ENCODE data around the gene PSME3.
A peak's percentile ranks its signal among the peaks of the same experiment; 100 is the strongest.
"Not testable (repeated sequence)": the region's sequence is repeated elsewhere in the genome, so short reads cannot be mapped to it uniquely, and the experiment has no call there.

PSME3 gene

DNA sequence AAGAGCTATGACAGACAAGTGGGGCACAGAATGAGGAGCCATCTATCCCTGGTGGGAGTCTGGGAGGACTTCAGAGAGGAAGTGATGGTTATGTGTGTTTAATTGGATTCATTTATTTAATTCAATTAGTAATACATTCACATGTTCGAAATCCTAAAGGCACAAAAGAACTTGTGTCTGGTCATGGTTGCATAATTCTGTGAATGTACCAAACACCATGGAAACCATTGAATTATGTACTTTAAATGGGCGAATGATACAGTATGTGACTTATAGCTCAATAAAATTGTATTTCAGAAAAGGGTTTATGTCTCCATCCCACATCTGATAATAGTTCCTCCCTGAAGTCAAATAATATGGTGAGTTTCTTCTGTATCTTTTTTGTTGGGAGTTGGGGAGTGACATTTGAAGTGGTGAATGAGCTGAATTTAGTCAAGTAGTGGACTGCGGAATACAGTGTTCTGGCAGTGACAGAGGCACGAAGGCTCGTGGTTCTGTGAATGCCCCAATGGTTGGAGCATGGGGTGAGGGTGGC lies 47.6 kb downstream of the PSME3 start:
- H3K4me1 ChIP-seq (ENCODE audit: control insufficient read depth in 1 of 2, insufficient read depth in 2 of 2, low read length in 2 of 2) = peaks cover 0 to 3% of the 10 kb centered on the region in 2 donors
- H3K9me3 ChIP-seq (ENCODE audit: control insufficient read depth in 1 of 2, low read length in 2 of 2) = no peaks in the 10 kb centered on the region
- H3K36me3 ChIP-seq (ENCODE audit: control insufficient read depth in 1 of 2, insufficient read depth in 2 of 2, low read length in 2 of 2) = peaks cover 0 to 6% of the 10 kb centered on the region in 2 donors
- no peaks in the 10 kb centered on the region for H3K27me3 ChIP-seq (ENCODE audit: low read depth, low read length)
- no peak overlapping the region for H3K27ac ChIP-seq (ENCODE audit: low read length)
- no peak overlapping the region for H3K4me3 ChIP-seq (ENCODE audit: low read depth in 1 of 2, low read length in 2 of 2)

DNA sequence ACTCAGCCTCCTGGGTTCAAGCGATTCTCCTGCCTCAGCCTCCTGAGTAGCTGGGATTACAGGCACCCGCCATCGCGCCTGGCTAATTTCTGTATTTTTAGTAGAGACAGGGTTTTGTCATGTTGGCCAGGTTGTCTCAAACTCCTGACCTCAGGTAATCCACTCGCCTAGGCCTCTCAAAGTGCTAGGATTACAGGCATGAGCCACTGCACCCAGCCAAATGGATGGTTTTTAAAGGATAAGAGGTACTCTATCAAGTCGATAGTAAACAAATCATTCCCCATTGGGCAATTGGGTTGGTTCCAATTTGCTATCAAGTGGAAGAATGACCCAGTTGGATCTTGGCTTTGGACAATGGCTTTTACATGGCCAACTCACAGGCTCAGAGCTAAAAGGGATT lies 48.5 kb downstream of the PSME3 start:
- H3K27ac ChIP-seq (ENCODE audit: low read length); H3K27me3 ChIP-seq (ENCODE audit: low read depth, low read length); H3K4me1 ChIP-seq (ENCODE audit: control insufficient read depth in 1 of 2, insufficient read depth in 2 of 2, low read length in 2 of 2); H3K9me3 ChIP-seq (ENCODE audit: control insufficient read depth in 1 of 2, low read length in 2 of 2); H3K36me3 ChIP-seq (ENCODE audit: control insufficient read depth in 1 of 2, insufficient read depth in 2 of 2, low read length in 2 of 2); H3K4me3 ChIP-seq (ENCODE audit: low read depth in 1 of 2, low read length in 2 of 2): not testable (repeated sequence)

DNA sequence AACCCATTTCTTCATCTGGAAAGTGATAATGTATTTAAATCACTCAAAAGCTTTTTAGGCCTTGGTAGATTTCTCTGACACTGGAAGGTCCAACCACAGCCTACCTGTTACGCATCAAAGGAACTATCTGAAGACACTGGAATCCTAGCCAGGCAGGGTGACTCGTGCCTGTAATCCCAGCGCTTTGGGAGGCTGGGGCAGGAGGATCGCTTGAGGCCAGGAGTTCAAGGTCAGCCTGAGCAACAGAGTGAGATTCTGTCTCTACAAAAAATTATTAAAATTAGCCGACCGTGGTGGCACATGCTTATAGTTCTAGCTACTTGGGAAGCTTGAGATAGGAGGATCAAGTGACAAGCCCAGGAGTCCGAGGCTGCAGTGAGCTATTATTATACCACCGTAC lies 49.0 kb downstream of the PSME3 start:
- no peaks in the 10 kb centered on the region for H3K27me3 ChIP-seq (ENCODE audit: low read depth, low read length)
- H3K4me3 ChIP-seq (ENCODE audit: low read depth in 1 of 2, low read length in 2 of 2) = no peak overlapping the region
- no peaks in the 10 kb centered on the region for H3K9me3 ChIP-seq (ENCODE audit: control insufficient read depth in 1 of 2, low read length in 2 of 2)
- H3K4me1 ChIP-seq (ENCODE audit: control insufficient read depth in 1 of 2, insufficient read depth in 2 of 2, low read length in 2 of 2) = peaks cover 3% of the 10 kb centered on the region in 2 donors
- H3K36me3 ChIP-seq (ENCODE audit: control insufficient read depth in 1 of 2, insufficient read depth in 2 of 2, low read length in 2 of 2) = peaks cover 0 to 3% of the 10 kb centered on the region in 2 donors
- no peak overlapping the region for H3K27ac ChIP-seq (ENCODE audit: low read length)

DNA sequence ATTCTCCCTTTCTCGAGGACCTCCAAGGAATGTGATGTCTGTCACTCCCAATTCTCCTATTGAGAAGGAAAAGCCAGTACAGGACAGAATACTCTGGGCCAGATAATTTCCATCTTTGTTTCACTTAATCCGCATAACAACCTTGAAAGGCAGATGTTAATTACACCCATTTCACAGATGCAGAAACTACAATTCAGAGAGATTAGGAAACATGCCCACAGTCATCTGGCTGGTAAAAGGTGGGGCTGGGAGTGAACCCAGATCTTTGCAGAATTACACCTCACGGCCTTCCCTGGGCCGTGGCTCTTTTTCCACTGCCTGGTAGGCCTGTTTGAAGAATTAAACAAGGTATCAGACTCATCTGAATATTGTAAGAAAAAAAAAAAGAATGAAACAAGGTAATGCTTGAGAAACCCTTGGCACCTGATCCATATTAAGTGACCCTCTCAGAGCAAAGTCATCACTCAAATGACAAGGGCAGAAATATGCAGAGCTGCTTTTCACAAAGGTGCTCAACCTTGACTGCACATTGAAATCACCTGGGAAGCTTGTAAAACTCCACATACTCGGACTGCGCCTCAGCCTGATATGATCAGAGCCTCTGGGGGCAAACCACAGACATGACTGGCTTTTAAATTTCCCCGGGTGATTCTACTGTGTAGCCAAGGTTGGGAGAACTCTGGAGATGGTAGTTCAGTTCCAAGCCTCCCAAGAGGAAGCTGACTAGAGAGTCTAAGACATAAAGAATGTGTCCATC lies 50.8 kb downstream of the PSME3 start:
- Histone ChIP-seq H3K4me3 (ENCODE audit: low read depth in 1 of 2, low read length in 2 of 2) (no peak overlapping the region), H3K4me1 (ENCODE audit: control insufficient read depth in 1 of 2, insufficient read depth in 2 of 2, low read length in 2 of 2) (peaks cover 3% of the 10 kb centered on the region in 2 donors), H3K9me3 (ENCODE audit: control insufficient read depth in 1 of 2, low read length in 2 of 2) (no peaks in the 10 kb centered on the region), H3K27ac (ENCODE audit: low read length) (no peak overlapping the region), H3K36me3 (ENCODE audit: control insufficient read depth in 1 of 2, insufficient read depth in 2 of 2, low read length in 2 of 2) (no peaks in the 10 kb centered on the region), H3K27me3 (ENCODE audit: low read depth, low read length) (no peaks in the 10 kb centered on the region)

DNA sequence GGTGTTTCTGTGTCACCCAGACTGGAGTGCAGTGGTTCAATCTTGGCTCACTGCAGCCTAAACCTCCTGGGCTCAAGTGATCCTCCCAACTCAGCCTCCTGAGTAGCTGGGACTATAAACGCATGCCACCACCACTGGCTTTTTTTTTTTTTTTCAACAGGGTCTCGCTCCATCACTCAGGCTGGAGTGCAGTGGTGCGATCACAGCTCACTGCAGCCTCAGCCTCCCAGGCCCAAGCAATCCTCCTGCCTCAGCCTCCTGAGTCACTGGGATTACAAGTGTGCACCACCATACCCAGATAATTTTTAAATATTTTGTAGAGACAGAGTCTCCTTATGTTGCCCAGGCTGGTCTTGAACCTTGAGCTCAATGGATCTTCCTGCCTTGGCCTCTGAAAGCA lies 52.6 kb downstream of the PSME3 start:
- H3K4me3 ChIP-seq (ENCODE audit: low read depth in 1 of 2, low read length in 2 of 2); H3K27me3 ChIP-seq (ENCODE audit: low read depth, low read length); H3K4me1 ChIP-seq (ENCODE audit: control insufficient read depth in 1 of 2, insufficient read depth in 2 of 2, low read length in 2 of 2); H3K36me3 ChIP-seq (ENCODE audit: control insufficient read depth in 1 of 2, insufficient read depth in 2 of 2, low read length in 2 of 2); H3K27ac ChIP-seq (ENCODE audit: low read length); H3K9me3 ChIP-seq (ENCODE audit: control insufficient read depth in 1 of 2, low read length in 2 of 2): not testable (repeated sequence)

DNA sequence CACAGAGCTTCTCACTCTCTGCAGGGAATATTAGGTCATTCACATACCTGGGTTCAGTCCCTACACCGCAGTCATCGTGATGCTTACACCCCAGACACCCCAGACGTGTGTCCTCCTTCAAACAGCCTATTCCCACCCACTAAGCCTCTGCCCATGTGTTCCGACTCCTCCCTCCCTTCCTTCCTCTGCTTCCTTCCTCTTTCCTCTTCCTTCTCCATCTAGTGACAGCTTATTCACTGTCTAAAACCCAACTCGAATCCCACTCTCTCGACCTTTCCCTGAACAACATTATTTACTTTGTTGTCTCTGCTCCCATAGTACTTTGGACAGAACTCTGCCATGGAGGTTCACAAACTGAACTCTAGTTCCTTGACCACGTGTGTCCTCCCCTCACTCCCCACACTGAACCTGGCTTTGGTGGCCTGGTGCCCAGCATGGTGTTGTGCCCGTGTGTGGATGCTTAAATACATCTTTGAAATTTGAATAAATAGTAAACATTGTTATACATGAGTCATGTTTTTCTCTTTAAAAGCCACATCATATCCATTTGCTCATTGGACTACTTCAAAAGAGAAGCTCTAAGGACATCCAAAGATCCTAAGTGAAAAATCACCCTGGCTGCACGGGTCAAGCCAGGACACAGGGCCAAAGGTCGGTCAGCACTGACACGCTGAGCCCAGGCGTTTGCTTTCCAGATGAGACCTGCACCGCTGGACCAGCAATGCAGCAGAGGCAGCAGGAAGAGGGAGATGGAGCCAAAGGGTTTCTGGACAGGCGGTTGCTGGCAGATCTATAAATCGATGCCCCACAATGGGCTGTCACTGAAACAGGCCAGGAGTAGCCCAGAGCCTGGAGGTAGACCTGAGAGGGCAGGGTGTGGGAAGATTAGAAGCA lies 53.3 kb downstream of the PSME3 start:
- H3K27me3 ChIP-seq (ENCODE audit: low read depth, low read length) = no peaks in the 10 kb centered on the region
- H3K9me3 ChIP-seq (ENCODE audit: control insufficient read depth in 1 of 2, low read length in 2 of 2) = no peaks in the 10 kb centered on the region
- H3K27ac ChIP-seq (ENCODE audit: low read length) = no peak overlapping the region
- H3K4me3 ChIP-seq (ENCODE audit: low read depth in 1 of 2, low read length in 2 of 2) = no peak overlapping the region
- H3K36me3 ChIP-seq (ENCODE audit: control insufficient read depth in 1 of 2, insufficient read depth in 2 of 2, low read length in 2 of 2) = no peaks in the 10 kb centered on the region
- peaks cover 4 to 5% of the 10 kb centered on the region in 2 donors for H3K4me1 ChIP-seq (ENCODE audit: control insufficient read depth in 1 of 2, insufficient read depth in 2 of 2, low read length in 2 of 2)

DNA sequence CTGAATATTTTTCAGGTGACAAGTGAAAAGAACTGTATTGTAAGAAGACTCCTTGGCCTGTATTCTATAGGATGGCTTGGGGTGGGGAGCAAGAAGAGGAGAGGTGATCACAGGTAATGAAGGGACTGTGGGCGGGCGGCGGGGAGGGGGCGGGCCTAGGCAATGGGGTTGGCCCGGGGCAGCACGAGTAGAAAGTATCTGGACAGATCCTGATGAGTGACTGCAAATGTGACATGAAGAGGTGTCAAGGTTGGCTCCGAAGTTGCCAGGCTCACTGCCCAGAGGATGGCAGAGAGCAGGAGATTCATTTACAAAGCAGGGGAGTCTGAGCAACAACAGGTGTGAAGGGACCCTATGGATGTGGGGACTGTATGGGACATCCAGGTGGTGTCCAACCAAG lies 56.6 kb downstream of the PSME3 start:
- H3K4me1 ChIP-seq (ENCODE audit: control insufficient read depth in 1 of 2, insufficient read depth in 2 of 2, low read length in 2 of 2) = peaks cover 14 to 28% of the 10 kb centered on the region in 2 donors

DNA sequence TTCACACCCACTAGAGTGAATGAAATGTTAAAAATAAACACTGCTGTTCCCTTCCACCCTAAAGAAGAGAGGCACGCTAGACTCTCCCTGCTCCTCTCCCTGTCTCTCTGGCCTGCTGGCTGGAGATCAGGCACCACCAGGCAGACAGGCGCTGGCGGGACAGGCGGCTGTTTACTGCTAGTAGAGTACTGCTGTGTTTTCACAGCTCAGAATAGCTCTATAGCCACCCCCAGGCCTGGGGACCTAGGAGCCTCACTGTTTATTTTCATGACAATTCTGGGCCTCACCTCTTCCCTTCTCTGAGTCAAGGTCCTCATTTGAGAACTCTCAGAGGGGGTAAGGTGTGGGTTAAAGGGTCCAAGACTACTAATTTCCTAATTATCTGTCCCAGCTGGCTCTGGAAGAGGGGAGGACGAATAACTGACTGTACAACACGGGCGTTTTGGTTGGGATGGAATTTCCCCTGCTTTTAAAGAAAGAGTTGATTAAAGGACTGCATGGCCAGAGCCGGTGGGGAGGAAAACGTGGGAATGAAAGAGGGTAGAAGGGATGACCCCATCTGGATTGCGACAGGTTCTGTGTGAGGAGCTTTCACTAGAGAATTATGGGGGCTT lies 58.4 kb downstream of the PSME3 start:
- Histone ChIP-seq H3K4me1 (ENCODE audit: control insufficient read depth in 1 of 2, insufficient read depth in 2 of 2, low read length in 2 of 2) (peaks cover 11 to 33% of the 10 kb centered on the region in 2 donors), H3K27ac (ENCODE audit: low read length) (peak overlapping the region; percentile 77), H3K36me3 (ENCODE audit: control insufficient read depth in 1 of 2, insufficient read depth in 2 of 2, low read length in 2 of 2) (no peaks in the 10 kb centered on the region), H3K27me3 (ENCODE audit: low read depth, low read length) (no peaks in the 10 kb centered on the region), H3K9me3 (ENCODE audit: control insufficient read depth in 1 of 2, low read length in 2 of 2) (no peaks in the 10 kb centered on the region), H3K4me3 (ENCODE audit: low read depth in 1 of 2, low read length in 2 of 2) (no peak overlapping the region)

More for the DNA sequence above, 56.6 kb downstream of the PSME3 start:
- no peaks in the 10 kb centered on the region for H3K36me3 ChIP-seq (ENCODE audit: control insufficient read depth in 1 of 2, insufficient read depth in 2 of 2, low read length in 2 of 2)
- no peak overlapping the region for H3K27ac ChIP-seq (ENCODE audit: low read length)
- H3K27me3 ChIP-seq (ENCODE audit: low read depth, low read length) = no peaks in the 10 kb centered on the region
- no peak overlapping the region for H3K4me3 ChIP-seq (ENCODE audit: low read depth in 1 of 2, low read length in 2 of 2)
- no peaks in the 10 kb centered on the region for H3K9me3 ChIP-seq (ENCODE audit: control insufficient read depth in 1 of 2, low read length in 2 of 2)

DNA sequence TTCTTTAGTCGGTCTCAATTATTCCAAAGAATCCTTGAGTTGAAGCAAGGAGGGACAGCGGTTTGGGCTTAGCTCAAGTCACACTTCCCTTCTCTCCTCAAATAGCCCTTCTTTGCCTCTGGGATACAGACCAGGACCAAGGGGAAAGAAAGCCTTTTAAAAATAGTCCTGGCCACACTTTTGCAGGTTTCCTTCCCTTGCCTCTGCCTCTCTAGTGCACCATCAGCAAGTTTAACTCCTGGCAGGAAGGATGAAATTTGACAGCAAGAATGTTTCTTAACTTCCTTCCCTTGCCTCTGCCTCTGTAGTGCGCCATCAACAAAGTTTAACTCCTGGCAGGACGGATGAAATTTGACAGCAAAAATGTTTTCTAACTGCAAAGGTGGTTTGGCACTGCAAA lies 60.2 kb downstream of the PSME3 start:
- Histone ChIP-seq H3K36me3 (ENCODE audit: control insufficient read depth in 1 of 2, insufficient read depth in 2 of 2, low read length in 2 of 2) (no peaks in the 10 kb centered on the region), H3K4me3 (ENCODE audit: low read depth in 1 of 2, low read length in 2 of 2) (no peak overlapping the region), H3K27me3 (ENCODE audit: low read depth, low read length) (no peaks in the 10 kb centered on the region), H3K9me3 (ENCODE audit: control insufficient read depth in 1 of 2, low read length in 2 of 2) (no peaks in the 10 kb centered on the region), H3K27ac (ENCODE audit: low read length) (no peak overlapping the region), H3K4me1 (ENCODE audit: control insufficient read depth in 1 of 2, insufficient read depth in 2 of 2, low read length in 2 of 2) (peaks cover 10 to 33% of the 10 kb centered on the region in 2 donors)

Measured in muscle layer of duodenum (tissue), 2 donors.